Measurements from ENCODE around the gene MCHR1. TPM values are rescaled to one million over a fixed set of nuclear protein-coding genes. Genes with fewer than 3 reads are reported as not detected.
"Not testable (repeated sequence)": the region's sequence is repeated elsewhere in the genome, so short reads cannot be mapped to it uniquely, and the experiment has no call there.

The MCHR1 gene
- total RNA-seq, 1 donor from 2014 or later, result not detected

DNA sequence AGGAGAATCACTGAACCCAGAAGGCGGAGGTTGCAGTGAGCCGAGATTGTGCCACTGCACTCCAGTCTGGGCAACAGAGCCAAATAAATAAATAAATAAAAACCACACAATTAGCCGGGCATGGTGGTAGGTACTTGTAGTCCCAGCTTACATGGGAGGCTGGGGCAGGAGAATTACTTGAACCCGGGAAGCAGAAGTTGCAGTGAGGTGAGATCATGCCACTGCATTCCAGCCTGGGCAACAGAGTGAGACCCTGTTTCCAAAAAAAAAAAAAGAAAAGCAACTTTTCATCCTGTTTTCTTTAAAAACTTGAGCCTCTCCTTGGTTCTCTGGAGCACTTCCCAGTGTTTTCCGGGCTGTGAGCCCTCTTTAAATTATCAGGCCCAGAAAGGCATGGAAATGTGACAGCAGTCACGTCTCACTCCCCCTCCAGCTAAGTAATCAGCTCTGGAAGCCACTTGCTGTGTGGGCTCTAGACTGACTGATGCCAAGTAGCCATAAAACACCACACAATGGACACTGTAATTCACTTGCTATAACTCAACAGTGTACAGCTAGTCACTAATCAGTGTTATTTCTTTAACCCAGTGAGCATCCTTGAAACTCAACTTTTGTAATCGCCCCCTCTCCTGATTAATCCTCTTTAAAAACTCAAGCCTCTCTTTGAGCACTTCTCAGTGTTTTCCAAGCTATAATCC, 13.0 kb upstream of the MCHR1 start:
- Mint-ChIP-seq H3K36me3 (ENCODE audit: low read depth) (peaks cover 6% of the 10 kb centered on the region), H3K27me3 (ENCODE audit: insufficient read depth) (no peaks in the 10 kb centered on the region)
- intact Hi-C loops (cut with micrococcal nuclease), result no loop called here

DNA sequence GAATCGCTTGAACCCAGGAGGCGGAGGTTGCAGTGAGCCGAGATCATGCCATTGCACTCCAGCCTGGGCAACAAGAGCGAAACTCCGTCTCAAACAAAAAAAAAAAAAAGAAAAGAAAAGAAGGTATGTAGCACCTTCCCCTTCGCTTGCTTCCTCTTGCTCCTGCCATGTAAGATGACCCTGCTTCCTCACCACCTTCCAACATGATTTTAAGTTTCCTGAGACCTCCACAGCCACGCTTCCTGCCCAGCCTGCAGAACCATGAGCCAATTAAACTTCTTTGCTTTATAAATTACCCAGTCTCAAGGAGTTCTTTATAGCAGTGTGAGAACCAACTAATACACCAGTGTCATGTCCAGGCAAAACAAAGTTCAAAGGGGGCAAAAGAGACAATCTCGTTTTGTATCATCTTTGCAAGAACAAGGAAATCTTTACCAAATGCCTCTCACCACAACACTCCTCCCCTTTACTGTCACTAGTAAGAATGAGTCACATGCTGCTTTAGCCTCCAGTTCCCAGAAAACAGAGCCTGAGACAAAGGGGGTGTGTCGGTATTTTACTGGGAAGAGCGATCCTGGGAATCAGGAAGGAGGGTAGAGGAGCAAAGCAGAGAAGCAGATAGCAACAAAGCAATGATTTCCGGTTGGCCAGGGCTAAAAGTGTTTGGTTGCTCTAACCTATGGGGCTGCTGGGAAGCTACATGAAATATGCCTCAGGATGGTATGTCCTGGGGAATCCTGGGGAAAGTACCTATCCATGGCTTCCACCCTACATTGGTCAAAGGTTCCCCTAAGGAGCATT, 10.5 kb upstream of the MCHR1 start:
- no peak for DNase-seq (ENCODE audit: low spot score)
- Mint-ChIP-seq H3K9me3 (peaks cover 6% of the 10 kb centered on the region), H3K27me3 (ENCODE audit: insufficient read depth) (no peaks in the 10 kb centered on the region), H3K27ac (peak overlapping the region; percentile 97), H3K36me3 (ENCODE audit: low read depth) (peaks cover 6% of the 10 kb centered on the region), H3K4me3 (peak overlapping the region; percentile 62), H3K4me1 (ENCODE audit: low read depth) (peaks cover 32% of the 10 kb centered on the region)
- intact Hi-C loops (cut with micrococcal nuclease), result loop anchor here (1.0 to 2.0 kb wide), 2 partner anchors 14 to 16 kb away; no protein-coding TSS in a partner anchor

More for the DNA sequence above, 13.0 kb upstream of the MCHR1 start:
- Mint-ChIP-seq H3K4me1 (ENCODE audit: low read depth) (peaks cover 26% of the 10 kb centered on the region), H3K27ac (no peak overlapping the region), H3K9me3 (peaks cover 6% of the 10 kb centered on the region), H3K4me3 (no peak overlapping the region)
- no peak for DNase-seq (ENCODE audit: low spot score)

DNA sequence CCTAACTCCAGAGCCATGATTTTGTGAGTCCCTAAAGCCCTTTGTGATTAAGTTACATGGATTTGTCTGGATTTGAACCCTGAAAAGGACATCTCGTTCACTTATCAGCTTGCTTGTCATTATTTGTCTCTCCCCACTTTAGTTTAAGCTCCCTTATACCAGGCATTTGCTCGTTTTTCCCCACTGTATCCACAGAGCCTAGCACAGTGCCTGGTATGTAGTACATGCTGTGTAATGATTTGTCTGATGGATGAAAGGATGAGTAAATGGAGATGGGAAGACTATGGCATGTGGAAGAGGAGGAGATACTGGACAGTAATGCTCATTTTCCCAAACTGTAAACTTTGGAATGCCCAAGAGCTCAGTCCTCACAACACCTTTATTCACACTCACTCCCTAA, 9.2 kb upstream of the MCHR1 start:
- Mint-ChIP-seq H3K4me3 (no peak overlapping the region), H3K9me3 (peaks cover 6% of the 10 kb centered on the region), H3K27me3 (ENCODE audit: insufficient read depth) (no peaks in the 10 kb centered on the region), H3K4me1 (ENCODE audit: low read depth) (peaks cover 32% of the 10 kb centered on the region), H3K36me3 (ENCODE audit: low read depth) (peaks cover 6% of the 10 kb centered on the region), H3K27ac (peak overlapping the region; percentile 97)
- DNase-seq (ENCODE audit: low spot score), result no peak
- intact Hi-C loops (cut with micrococcal nuclease), result no loop called here

DNA sequence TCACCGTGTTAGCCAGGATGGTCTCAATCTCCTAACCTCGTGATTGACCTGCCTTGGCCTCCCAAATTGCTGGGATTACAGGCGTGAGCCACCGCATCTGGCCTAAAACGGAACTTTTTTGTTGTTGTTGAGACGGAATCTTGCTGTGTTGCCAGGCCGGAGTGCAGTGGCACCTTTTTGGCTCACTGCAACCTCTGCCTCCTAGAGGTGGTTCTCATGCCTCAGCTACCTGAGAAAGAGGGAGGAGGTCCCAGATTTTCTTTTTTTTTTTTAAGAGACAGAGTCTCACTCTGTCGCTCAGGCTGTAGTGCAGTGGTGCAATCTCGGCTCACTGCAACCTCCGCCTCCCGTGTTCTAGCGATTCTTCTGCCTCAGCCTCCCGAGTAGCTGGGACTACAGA, 7.9 kb upstream of the MCHR1 start:
- H3K27me3 Mint-ChIP-seq (ENCODE audit: insufficient read depth), result no peaks in the 10 kb centered on the region
- peaks cover 32% of the 10 kb centered on the region for H3K4me1 Mint-ChIP-seq (ENCODE audit: low read depth)
- H3K9me3 Mint-ChIP-seq, result peaks cover 6% of the 10 kb centered on the region
- DNase-seq (ENCODE audit: low spot score), result no peak
- H3K4me3 Mint-ChIP-seq, result no peak overlapping the region
- intact Hi-C loops (cut with micrococcal nuclease), result no loop called here
- H3K27ac Mint-ChIP-seq, result no peak overlapping the region
- H3K36me3 Mint-ChIP-seq (ENCODE audit: low read depth), result peaks cover 6% of the 10 kb centered on the region

DNA sequence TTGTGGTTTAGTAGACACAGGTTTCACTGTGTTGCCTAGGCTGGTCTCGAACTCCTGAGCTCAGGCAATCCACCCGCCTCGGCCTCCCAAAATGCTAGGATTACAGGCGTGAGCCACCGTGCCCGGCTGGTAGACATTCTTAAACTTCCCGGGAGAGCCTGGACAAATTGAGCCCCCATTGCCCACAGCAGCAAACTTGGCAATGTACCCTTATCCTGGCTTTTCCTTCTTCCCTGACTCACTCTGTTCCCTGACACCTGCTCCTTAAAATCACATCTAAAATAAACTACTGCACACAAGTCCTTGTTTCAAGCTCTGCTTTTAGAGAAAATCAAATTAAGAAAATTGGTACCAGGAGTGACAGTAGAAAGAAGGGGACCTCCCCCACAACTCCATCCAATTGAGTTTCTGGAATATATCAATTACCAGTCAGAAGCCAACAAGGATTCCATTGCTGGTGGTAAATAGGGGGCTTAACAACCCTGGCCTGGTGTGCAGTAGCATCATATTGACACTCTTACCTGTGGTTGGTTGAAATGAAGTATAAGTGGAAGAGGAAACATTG, 7.4 kb upstream of the MCHR1 start:
- H3K27ac Mint-ChIP-seq, result no peak overlapping the region
- no peak for DNase-seq (ENCODE audit: low spot score)

DNA sequence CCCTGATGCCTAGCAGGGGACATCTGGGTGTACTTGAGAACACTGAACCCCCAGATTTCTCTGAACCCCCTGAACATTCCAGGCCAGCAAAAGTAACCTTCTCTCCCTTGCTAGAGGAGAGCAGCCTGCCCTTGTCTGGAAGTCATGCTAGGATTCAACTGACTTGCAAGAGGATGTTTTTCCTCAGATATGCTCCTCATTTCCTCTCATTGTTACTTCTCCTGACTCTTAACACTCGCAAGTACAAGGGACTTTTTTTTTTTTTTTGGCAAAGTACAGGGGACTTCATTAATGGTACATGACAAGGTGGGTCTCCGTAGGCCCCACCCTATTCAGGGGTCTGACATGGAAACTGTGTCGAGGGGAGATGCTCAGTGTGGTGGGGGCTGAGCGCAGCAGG, 6.3 kb upstream of the MCHR1 start:
- peaks cover 6% of the 10 kb centered on the region for H3K9me3 Mint-ChIP-seq
- H3K27me3 Mint-ChIP-seq (ENCODE audit: insufficient read depth), result no peaks in the 10 kb centered on the region

More for the DNA sequence above, 7.4 kb upstream of the MCHR1 start:
- Mint-ChIP-seq H3K27me3 (ENCODE audit: insufficient read depth) (no peaks in the 10 kb centered on the region), H3K4me3 (no peak overlapping the region), H3K4me1 (ENCODE audit: low read depth) (peaks cover 32% of the 10 kb centered on the region), H3K36me3 (ENCODE audit: low read depth) (peaks cover 4% of the 10 kb centered on the region), H3K9me3 (peaks cover 6% of the 10 kb centered on the region)
- intact Hi-C loops (cut with micrococcal nuclease), result no loop called here

DNA sequence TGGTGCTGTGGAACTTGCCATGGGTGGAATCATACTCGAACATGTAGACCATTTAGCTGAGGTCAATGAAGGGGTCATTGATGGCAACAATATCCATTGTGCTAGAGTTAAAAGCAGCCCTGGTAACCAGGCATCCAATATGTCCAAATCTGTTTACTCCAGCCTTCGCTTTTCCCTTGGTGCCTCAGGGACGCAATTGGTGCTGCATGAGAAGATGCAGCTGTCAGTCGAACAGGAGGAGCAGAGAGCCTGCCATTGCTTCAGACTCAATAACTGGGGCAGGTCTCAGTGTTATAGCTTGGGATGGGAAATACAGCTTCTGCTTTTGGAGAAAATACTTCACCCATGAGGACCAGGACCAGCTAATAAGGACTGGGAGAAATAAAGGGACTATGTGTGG, 5.0 kb upstream of the MCHR1 start:
- no peak for DNase-seq (ENCODE audit: low spot score)
- intact Hi-C loops (cut with micrococcal nuclease), result no loop called here
- Mint-ChIP-seq H3K36me3 (ENCODE audit: low read depth) (no peaks in the 10 kb centered on the region), H3K27me3 (ENCODE audit: insufficient read depth) (peaks cover 3% of the 10 kb centered on the region), H3K4me1 (ENCODE audit: low read depth) (peaks cover 16% of the 10 kb centered on the region), H3K4me3 (no peak overlapping the region), H3K27ac (no peak overlapping the region), H3K9me3 (no peaks in the 10 kb centered on the region)

More for the DNA sequence above, 6.3 kb upstream of the MCHR1 start:
- Mint-ChIP-seq H3K4me1 (ENCODE audit: low read depth) (peaks cover 28% of the 10 kb centered on the region), H3K36me3 (ENCODE audit: low read depth) (peaks cover 4% of the 10 kb centered on the region), H3K4me3 (no peak overlapping the region), H3K27ac (no peak overlapping the region)
- no peak for DNase-seq (ENCODE audit: low spot score)
- intact Hi-C loops (cut with micrococcal nuclease), result no loop called here

DNA sequence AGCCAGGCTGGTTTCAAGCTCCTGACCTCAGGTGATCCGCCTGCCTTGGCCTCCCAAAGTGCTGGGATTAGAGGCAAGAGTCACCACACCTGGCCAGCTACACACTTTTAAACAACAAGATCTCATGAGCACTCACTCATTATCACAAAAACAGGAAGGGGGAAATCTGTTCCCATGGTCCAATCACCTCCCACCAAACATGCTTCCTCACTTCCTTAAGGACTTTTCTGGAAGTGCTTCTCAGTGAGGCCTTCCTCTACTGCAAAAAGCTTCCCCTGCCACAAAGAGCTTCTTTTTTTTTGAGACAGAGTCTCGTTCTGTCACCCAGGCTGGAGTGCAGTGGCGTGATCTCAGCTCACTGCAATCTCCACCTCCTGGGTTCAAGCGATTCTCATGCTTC, 3.1 kb upstream of the MCHR1 start:
- H3K4me3 Mint-ChIP-seq; intact Hi-C loops (cut with micrococcal nuclease): not testable (repeated sequence)

DNA sequence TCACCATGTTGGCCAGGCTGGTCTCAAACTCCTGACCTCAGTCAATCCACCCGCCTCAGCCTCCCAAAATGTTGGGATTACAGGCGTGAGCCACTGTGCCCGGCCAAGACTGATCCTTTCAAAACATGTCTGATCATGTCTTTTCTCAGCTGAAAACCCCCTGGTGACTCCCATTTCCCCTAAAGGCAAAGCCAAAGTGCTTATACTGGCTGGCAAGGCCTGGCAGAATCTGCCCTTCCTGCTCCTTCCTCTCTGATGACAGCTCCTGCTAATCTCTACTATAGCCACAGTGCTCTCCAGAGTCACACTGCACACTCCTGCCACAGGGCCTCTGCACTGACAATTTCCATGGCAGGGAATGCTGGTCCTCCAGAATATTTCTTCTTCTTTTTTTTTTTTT, 2.6 kb upstream of the MCHR1 start:
- DNase-seq (ENCODE audit: low spot score), result no peak
- Mint-ChIP-seq H3K36me3 (ENCODE audit: low read depth) (no peaks in the 10 kb centered on the region), H3K9me3 (no peaks in the 10 kb centered on the region), H3K4me1 (ENCODE audit: low read depth) (peaks cover 19% of the 10 kb centered on the region), H3K27me3 (ENCODE audit: insufficient read depth) (peaks cover 12% of the 10 kb centered on the region), H3K27ac (no peak overlapping the region), H3K4me3 (no peak overlapping the region)
- intact Hi-C loops (cut with micrococcal nuclease), result no loop called here

More for the DNA sequence above, 3.1 kb upstream of the MCHR1 start:
- Mint-ChIP-seq H3K4me1 (ENCODE audit: low read depth) (peaks cover 17% of the 10 kb centered on the region), H3K27ac (peak overlapping the region; percentile 68), H3K27me3 (ENCODE audit: insufficient read depth) (peaks cover 12% of the 10 kb centered on the region)
- not testable (repeated sequence) for DNase-seq (ENCODE audit: low spot score); H3K9me3 Mint-ChIP-seq; H3K36me3 Mint-ChIP-seq (ENCODE audit: low read depth)

DNA sequence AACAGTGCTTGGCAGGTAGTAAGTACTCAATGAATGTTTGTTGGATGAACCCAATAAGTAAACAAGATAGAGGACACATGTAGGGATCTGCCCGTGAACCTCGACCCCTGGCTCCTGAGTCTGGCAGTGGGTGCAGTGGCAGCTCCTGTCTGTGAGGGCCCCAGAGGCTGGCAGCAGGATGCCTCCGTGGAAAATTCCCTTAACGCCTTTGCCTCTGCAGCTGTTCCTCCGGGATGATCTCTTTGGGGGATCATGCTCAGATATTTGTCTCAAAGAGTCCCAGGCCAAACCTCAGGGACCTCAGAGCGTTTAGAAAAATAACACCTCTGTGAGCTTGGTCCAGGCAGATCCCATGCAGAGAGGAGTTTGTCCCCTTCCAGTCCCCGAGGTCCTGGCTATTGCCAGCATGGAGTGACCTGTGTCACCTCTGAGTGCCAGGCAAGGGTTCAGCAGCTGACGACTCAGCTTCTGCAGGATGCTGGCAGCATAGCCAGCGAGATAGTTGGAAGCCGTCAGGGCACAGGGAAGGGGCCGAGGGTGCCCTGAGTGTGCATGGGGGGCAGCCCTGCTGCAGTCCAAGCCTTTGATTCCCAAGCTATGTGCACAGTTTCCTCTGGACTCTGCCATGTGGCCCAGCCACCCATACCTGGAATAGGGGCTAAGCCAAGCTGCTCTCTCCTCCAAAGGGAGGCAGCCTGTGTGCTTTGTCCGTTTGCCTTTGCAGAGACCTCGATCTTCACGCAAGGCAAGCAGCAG, 613 bp upstream of the MCHR1 start:
- intact Hi-C loops (cut with micrococcal nuclease), result no loop called here
- no peak for DNase-seq (ENCODE audit: low spot score)
- H3K4me3 Mint-ChIP-seq, result no peak overlapping the region
- H3K27me3 Mint-ChIP-seq (ENCODE audit: insufficient read depth), result peaks cover 12% of the 10 kb centered on the region
- no peaks in the 10 kb centered on the region for H3K36me3 Mint-ChIP-seq (ENCODE audit: low read depth)
- H3K9me3 Mint-ChIP-seq, result no peaks in the 10 kb centered on the region
- H3K27ac Mint-ChIP-seq, result no peak overlapping the region
- H3K4me1 Mint-ChIP-seq (ENCODE audit: low read depth), result peaks cover 31% of the 10 kb centered on the region

DNA sequence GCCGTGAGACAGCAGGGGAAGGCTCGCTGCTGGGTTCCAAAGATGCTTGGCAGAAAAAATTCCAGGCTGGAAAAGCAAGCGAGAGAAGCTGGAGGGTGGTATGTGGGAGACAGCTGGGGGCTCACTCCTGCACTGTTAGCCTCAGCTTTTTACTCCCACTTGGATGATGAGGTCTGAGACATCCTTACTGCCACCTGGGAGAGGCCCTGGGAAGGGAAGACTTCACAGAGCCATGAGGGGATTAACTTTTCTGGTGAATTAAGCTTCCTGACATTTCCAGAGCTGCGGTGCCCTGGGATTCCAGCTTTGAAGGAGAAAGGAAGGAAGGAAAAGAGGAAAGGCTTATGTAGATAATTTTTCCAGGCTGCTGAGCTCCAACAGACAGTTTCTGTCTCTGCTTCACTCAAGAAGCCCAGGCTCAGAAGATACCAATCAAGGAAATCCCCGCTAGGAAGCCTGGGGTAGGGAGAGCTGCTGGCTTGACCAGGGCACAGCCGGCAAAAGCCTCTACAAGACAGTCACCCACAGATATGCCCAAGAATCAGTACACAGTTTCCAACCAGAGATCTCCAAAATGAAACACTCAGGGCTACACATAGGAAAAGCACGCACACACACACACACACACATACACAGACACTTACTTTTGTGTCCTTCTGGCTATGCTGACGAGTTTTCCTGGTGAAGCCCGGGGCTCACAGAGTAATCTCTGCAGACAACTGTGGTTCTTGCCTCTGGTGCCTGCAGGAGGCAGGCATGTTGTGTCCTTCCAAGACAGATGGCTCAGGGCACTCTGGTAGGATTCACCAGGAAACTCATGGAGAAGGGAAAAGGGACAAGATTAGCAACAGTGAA, 907 bp downstream of the MCHR1 start:
- H3K4me3 Mint-ChIP-seq, result no peak overlapping the region
- peaks cover 12% of the 10 kb centered on the region for H3K27me3 Mint-ChIP-seq (ENCODE audit: insufficient read depth)
- H3K27ac Mint-ChIP-seq, result peak overlapping the region; percentile 12
- DNase-seq (ENCODE audit: low spot score), result no peak
- peaks cover 38% of the 10 kb centered on the region for H3K4me1 Mint-ChIP-seq (ENCODE audit: low read depth)
- no peaks in the 10 kb centered on the region for H3K36me3 Mint-ChIP-seq (ENCODE audit: low read depth)
- intact Hi-C loops (cut with micrococcal nuclease), result no loop called here
- no peaks in the 10 kb centered on the region for H3K9me3 Mint-ChIP-seq

DNA sequence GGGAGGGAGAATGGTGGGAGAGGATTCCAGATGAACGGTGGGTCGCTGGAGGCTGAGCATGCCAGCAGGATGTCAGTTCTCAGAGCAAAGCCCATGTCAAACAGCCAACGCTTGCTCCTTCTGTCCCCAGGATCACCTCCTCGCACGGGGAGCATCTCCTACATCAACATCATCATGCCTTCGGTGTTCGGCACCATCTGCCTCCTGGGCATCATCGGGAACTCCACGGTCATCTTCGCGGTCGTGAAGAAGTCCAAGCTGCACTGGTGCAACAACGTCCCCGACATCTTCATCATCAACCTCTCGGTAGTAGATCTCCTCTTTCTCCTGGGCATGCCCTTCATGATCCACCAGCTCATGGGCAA, 1.5 kb downstream of the MCHR1 start:
- H3K4me1 Mint-ChIP-seq (ENCODE audit: low read depth), result peaks cover 42% of the 10 kb centered on the region
- intact Hi-C loops (cut with micrococcal nuclease), result no loop called here
- no peak for DNase-seq (ENCODE audit: low spot score)
- no peak overlapping the region for H3K27ac Mint-ChIP-seq
- H3K36me3 Mint-ChIP-seq (ENCODE audit: low read depth), result no peaks in the 10 kb centered on the region
- H3K9me3 Mint-ChIP-seq, result no peaks in the 10 kb centered on the region
- no peak overlapping the region for H3K4me3 Mint-ChIP-seq
- H3K27me3 Mint-ChIP-seq (ENCODE audit: insufficient read depth), result peaks cover 12% of the 10 kb centered on the region

Measured in activated T-helper 1 cell treated with anti-CD3 and anti-CD28 coated beads, Interleukin-12 subunit alpha, Interleukin-12 subunit beta, Interleukin-2, Interleukin-4 antibody, amounts not matched to agents 30 ng/mL and 10 ng/mL and 1 ng/mL, durations not matched to agents 14 hours and 24 hours and 36 hours (primary cell).